ENCODE results near the gene SLC25A3. TPM values are rescaled to one million over a fixed set of nuclear protein-coding genes. Genes with fewer than 3 reads are reported as not detected.
A peak's percentile ranks its signal among the peaks of the same experiment; 100 is the strongest.
"Not testable (repeated sequence)": the region's sequence is repeated elsewhere in the genome, so short reads cannot be mapped to it uniquely, and the experiment has no call there.

The SLC25A3 gene
- total and polyA plus RNA-seq, 2 donors = 373 to 374 TPM

DNA sequence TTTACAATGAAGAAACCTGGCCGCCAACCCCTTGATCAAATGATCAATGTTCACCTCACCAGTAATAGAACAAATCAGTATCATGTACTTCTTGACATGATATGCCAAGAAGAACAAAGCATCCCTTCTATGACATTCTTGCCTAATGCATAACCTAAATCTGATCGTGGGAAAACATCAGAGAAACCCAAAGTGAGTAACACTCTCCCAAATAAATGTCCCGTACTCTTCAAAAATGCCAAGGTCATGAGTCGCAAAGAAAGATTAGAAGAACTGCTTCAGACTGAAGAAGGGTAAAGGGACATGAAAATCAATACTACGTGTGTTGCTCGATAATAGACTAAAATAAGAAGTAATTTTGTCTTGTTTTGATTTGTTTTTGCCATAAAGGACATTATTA is 11.4 kb upstream of the SLC25A3 start:
- no peak for DNase-seq (ENCODE audit: low read depth in 6 of 9, low spot score in 9 of 9)
- H3K27me3 ChIP-seq (ENCODE audit: control insufficient read depth in 2 of 2, insufficient read depth in 1 of 2, low read length in 1 of 2) = no peaks in the 10 kb centered on the region
- H3K4me1 ChIP-seq (ENCODE audit: control insufficient read depth in 2 of 2, insufficient read depth in 2 of 2, low read length in 2 of 2) = no peaks in the 10 kb centered on the region
- no peak overlapping the region for H3K27ac ChIP-seq (ENCODE audit: low read depth in 1 of 2, low read length in 1 of 2)
- H3K4me3 ChIP-seq (ENCODE audit: low read length in 2 of 2) = no peak overlapping the region
- WGBS = 96% methylated on average over 6 of the region's 6 CpGs
- H3K36me3 ChIP-seq (ENCODE audit: control insufficient read depth in 2 of 2, insufficient read depth in 2 of 2, low read length in 1 of 2) = no peaks in the 10 kb centered on the region
- H3K9me3 ChIP-seq (ENCODE audit: control insufficient read depth in 2 of 2, insufficient read depth in 1 of 2, low read length in 1 of 2) = no peaks in the 10 kb centered on the region

DNA sequence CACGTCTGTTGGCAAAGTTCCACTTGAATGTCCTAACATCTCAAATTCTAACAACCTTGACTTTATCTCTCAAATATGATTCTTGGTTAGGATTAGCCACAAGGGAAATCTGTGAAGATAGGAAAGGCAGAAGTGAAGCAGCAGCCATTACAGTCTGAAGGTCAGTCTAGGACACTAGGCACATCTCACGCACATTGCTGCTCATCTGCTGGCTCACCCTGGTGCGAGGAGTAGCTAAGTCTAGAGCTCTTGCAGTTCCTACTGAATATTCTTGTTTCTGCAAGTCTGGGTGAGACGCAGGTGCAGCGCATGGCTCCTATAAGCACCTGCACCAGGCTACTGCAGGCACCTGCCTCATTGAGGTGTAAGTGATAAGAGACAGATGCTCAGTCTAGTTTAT is 6.4 kb upstream of the SLC25A3 start:
- Histone ChIP-seq H3K4me3 (ENCODE audit: low read length in 2 of 2) (no peak overlapping the region), H3K4me1 (ENCODE audit: control insufficient read depth in 2 of 2, insufficient read depth in 2 of 2, low read length in 2 of 2) (no peaks in the 10 kb centered on the region), H3K9me3 (ENCODE audit: control insufficient read depth in 2 of 2, insufficient read depth in 1 of 2, low read length in 1 of 2) (no peaks in the 10 kb centered on the region), H3K36me3 (ENCODE audit: control insufficient read depth in 2 of 2, insufficient read depth in 2 of 2, low read length in 1 of 2) (no peaks in the 10 kb centered on the region), H3K27me3 (ENCODE audit: control insufficient read depth in 2 of 2, insufficient read depth in 1 of 2, low read length in 1 of 2) (no peaks in the 10 kb centered on the region), H3K27ac (ENCODE audit: low read depth in 1 of 2, low read length in 1 of 2) (no peak overlapping the region)
- no peak for DNase-seq (ENCODE audit: low read depth in 6 of 9, low spot score in 9 of 9)
- 96% methylated on average over 5 of the region's 5 CpGs for WGBS

DNA sequence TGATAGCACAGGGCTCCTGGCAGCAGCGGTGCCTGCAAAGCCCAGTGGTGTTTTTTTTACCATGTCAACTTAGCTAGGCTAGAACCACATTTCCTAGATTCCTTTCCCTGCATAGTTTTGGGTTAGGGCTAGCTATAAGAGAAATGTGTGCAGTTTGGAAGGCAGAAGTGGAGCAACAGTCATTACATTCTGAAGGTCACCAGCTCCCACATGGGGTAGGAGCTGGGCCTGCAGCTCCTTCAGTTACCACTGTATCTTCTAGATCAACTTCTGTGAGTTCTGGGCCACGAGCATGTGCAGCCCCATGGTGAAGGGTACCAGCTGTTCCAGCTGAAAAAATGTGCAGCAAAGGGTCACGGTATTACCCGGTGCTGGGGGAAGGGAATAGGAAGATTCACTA is 2.3 kb upstream of the SLC25A3 start:
- Histone ChIP-seq H3K4me3 (ENCODE audit: low read length in 2 of 2) (no peak overlapping the region), H3K9me3 (ENCODE audit: control insufficient read depth in 2 of 2, insufficient read depth in 1 of 2, low read length in 1 of 2) (no peaks in the 10 kb centered on the region), H3K36me3 (ENCODE audit: control insufficient read depth in 2 of 2, insufficient read depth in 2 of 2, low read length in 1 of 2) (peaks cover 0 to 4% of the 10 kb centered on the region in 2 donors), H3K27ac (ENCODE audit: low read depth in 1 of 2, low read length in 1 of 2) (no peak overlapping the region), H3K27me3 (ENCODE audit: control insufficient read depth in 2 of 2, insufficient read depth in 1 of 2, low read length in 1 of 2) (no peaks in the 10 kb centered on the region), H3K4me1 (ENCODE audit: control insufficient read depth in 2 of 2, insufficient read depth in 2 of 2, low read length in 2 of 2) (peaks cover 3 to 10% of the 10 kb centered on the region in 2 donors)
- WGBS = 88% methylated on average over 4 of the region's 4 CpGs
- no peak for DNase-seq (ENCODE audit: low read depth in 6 of 9, low spot score in 9 of 9)

DNA sequence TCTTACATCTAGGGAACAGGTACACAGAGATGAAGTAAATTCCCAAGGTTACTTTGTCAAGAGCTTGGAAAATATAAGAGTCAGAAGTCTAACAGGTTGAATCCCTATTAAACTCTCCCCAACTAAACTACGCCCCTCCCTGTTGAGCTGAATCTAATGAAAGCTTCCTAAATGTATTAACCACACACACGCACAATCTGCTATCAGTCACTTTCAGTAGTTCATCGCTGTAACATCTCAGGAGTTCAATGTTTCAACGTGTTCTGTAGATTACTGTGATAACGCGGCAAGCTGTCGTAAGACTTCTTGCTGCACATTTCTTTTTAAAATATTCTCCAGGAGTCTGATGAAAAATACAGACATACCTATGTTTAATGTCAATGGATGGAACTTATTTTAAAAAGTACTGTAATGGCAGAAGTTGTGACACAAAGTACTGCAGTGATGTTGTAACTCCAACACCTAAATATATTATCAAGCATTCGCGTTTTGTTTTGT is 612 bp upstream of the SLC25A3 start:
- H3K4me1 ChIP-seq (ENCODE audit: control insufficient read depth in 2 of 2, insufficient read depth in 2 of 2, low read length in 2 of 2) = peaks cover 3 to 10% of the 10 kb centered on the region in 2 donors
- H3K4me3 ChIP-seq (ENCODE audit: low read length in 2 of 2) = peak overlapping the region; percentile 78 to 98
- H3K9me3 ChIP-seq (ENCODE audit: control insufficient read depth in 2 of 2, insufficient read depth in 1 of 2, low read length in 1 of 2) = no peaks in the 10 kb centered on the region
- H3K27ac ChIP-seq (ENCODE audit: low read depth in 1 of 2, low read length in 1 of 2) = peak overlapping the region; percentile 84 to 92
- H3K27me3 ChIP-seq (ENCODE audit: control insufficient read depth in 2 of 2, insufficient read depth in 1 of 2, low read length in 1 of 2) = no peaks in the 10 kb centered on the region
- 57% methylated on average over 9 of the region's 9 CpGs for WGBS
- H3K36me3 ChIP-seq (ENCODE audit: control insufficient read depth in 2 of 2, insufficient read depth in 2 of 2, low read length in 1 of 2) = peaks cover 7 to 16% of the 10 kb centered on the region in 2 donors
- DNase-seq (ENCODE audit: low read depth in 6 of 9, low spot score in 9 of 9) = peak in 1 of 9 donors; percentile 9

DNA sequence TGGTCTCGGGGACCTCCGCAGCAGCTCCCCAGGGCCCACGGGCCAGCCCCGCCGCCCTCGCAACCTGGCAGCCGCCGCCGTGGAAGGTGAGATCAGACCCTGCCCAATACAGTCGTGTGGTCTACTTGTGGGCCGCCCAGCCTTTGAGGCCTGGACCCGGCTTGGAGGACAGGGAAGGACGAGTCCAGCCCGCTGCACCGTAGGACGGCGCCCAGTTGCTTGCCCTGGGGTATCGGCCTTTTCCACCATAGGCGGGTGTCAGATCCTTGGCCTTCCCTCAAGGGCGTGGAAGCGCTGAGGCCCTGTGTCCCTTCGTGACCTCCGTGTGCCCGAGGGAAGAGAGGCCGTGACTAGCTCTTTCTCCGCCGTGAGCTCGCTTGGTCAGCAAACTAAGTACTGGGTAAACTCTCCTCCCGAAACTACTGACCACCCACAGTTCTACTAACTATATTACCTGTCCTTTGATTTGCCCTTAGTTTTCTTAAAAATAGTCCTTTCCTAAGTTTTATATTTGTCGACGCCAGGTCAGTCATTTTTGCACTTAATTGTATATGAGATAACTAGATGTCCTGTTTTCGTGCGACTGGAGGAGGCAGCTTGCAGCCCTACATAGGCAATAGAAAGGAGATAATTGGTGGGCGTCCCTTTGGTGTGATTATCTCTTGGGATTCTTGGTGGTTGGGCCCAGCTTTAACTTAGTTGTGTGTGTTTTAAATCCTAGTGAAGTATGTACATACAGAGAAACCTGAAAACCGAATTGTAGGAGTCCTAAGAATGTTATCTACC is 757 bp downstream of the SLC25A3 start:
- Histone ChIP-seq H3K4me1 (ENCODE audit: control insufficient read depth in 2 of 2, insufficient read depth in 2 of 2, low read length in 2 of 2) (peaks cover 3 to 10% of the 10 kb centered on the region in 2 donors), H3K9me3 (ENCODE audit: control insufficient read depth in 2 of 2, insufficient read depth in 1 of 2, low read length in 1 of 2) (no peaks in the 10 kb centered on the region), H3K27ac (ENCODE audit: low read depth in 1 of 2, low read length in 1 of 2) (peak overlapping the region; percentile 96 to 98), H3K36me3 (ENCODE audit: control insufficient read depth in 2 of 2, insufficient read depth in 2 of 2, low read length in 1 of 2) (peaks cover 18 to 29% of the 10 kb centered on the region in 2 donors), H3K27me3 (ENCODE audit: control insufficient read depth in 2 of 2, insufficient read depth in 1 of 2, low read length in 1 of 2) (no peaks in the 10 kb centered on the region), H3K4me3 (ENCODE audit: low read length in 2 of 2) (peak overlapping the region; percentile 78 to 98)
- WGBS = under 1% methylated on average over 35 of the region's 35 CpGs
- DNase-seq (ENCODE audit: low read depth in 6 of 9, low spot score in 9 of 9) = peak in 3 of 9 donors; percentile 18 to 35 (median 23)

DNA sequence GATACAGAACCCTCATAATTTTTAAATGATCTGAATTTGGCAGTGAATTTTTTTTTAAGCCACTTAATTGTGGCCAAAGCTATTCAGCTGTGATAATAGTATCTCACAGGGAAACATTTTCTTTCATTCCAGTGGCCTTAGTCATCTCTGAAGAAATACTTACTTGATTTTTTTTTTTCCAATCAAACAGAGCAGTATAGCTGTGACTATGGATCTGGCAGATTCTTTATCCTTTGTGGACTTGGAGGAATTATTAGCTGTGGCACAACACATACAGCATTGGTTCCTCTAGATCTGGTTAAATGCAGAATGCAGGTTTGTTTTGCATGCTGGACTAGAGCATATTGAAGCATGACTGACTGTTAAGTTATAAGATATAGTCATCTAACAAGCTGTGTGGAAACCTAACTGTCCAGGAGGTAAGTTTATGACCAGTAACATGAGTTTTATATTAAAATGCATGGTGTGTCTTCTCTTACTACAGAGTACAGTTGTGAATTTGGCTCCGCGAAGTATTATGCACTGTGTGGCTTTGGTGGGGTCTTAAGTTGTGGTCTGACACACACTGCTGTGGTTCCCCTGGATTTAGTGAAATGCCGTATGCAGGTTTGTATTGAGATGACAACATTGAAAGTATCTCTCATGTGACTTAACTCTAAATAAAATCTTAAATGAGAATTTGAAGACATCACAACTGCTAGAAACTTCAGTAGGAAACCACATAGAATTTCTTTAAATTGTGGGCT is 1.9 kb downstream of the SLC25A3 start:
- Histone ChIP-seq H3K9me3 (ENCODE audit: control insufficient read depth in 2 of 2, insufficient read depth in 1 of 2, low read length in 1 of 2) (no peaks in the 10 kb centered on the region), H3K36me3 (ENCODE audit: control insufficient read depth in 2 of 2, insufficient read depth in 2 of 2, low read length in 1 of 2) (peaks cover 30 to 41% of the 10 kb centered on the region in 2 donors), H3K4me3 (ENCODE audit: low read length in 2 of 2) (peak overlapping the region; percentile 78 to 98), H3K27ac (ENCODE audit: low read depth in 1 of 2, low read length in 1 of 2) (no peak overlapping the region), H3K27me3 (ENCODE audit: control insufficient read depth in 2 of 2, insufficient read depth in 1 of 2, low read length in 1 of 2) (no peaks in the 10 kb centered on the region), H3K4me1 (ENCODE audit: control insufficient read depth in 2 of 2, insufficient read depth in 2 of 2, low read length in 2 of 2) (peaks cover 3 to 10% of the 10 kb centered on the region in 2 donors)
- 8% methylated on average over 3 of the region's 3 CpGs for WGBS
- peak in 5 of 9 donors; percentile 12 to 68 (median 40) for DNase-seq (ENCODE audit: low read depth in 6 of 9, low spot score in 9 of 9)

DNA sequence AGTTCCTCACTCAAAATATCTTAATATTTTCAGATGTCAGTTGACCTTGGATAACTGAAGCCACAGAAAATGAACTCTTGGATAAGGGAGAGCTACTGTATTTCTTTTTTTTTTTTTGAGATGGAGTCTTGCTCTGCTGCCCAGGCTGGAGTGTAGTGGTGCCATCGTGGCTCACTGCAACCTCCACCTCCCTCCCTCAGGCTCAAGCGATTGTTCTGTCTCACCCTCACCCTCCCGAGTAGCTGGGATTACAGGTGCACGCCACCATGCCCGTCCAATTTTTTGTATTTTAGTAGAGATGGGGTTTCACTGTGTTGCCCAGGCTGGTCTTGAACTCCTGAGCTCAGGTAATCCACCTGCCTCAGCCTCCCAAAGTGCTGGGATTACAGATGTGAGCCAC is 3.8 kb downstream of the SLC25A3 start:
- Histone ChIP-seq H3K4me1 (ENCODE audit: control insufficient read depth in 2 of 2, insufficient read depth in 2 of 2, low read length in 2 of 2) (peaks cover 3 to 10% of the 10 kb centered on the region in 2 donors), H3K36me3 (ENCODE audit: control insufficient read depth in 2 of 2, insufficient read depth in 2 of 2, low read length in 1 of 2) (peaks cover 36 to 56% of the 10 kb centered on the region in 2 donors)
- H3K4me3 ChIP-seq (ENCODE audit: low read length in 2 of 2); H3K27me3 ChIP-seq (ENCODE audit: control insufficient read depth in 2 of 2, insufficient read depth in 1 of 2, low read length in 1 of 2); H3K9me3 ChIP-seq (ENCODE audit: control insufficient read depth in 2 of 2, insufficient read depth in 1 of 2, low read length in 1 of 2); H3K27ac ChIP-seq (ENCODE audit: low read depth in 1 of 2, low read length in 1 of 2); DNase-seq (ENCODE audit: low read depth in 6 of 9, low spot score in 9 of 9): not testable (repeated sequence)
- WGBS = 96% methylated on average over 5 of the region's 5 CpGs

DNA sequence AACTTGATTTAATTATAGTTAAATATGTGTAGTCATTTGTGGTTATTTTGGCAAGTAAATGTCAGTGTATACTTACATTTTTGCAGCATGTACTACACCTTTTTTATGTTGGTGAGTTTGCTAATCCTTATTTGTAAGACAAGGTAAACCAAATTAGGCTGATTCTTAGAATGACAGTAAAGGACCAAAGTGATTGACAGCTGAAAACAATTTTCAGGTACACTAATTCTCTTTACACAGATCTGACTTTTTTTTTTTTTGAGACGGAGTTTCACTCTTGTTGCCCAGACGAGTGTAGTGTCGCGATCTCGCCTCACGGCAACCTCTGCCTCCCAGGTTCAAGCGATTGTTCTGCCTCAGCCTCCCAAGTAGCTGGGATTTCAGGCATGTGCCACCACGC is 8.4 kb downstream of the SLC25A3 start:
- Histone ChIP-seq H3K4me3 (ENCODE audit: low read length in 2 of 2) (no peak overlapping the region), H3K4me1 (ENCODE audit: control insufficient read depth in 2 of 2, insufficient read depth in 2 of 2, low read length in 2 of 2) (no peaks in the 10 kb centered on the region), H3K27ac (ENCODE audit: low read depth in 1 of 2, low read length in 1 of 2) (no peak overlapping the region), H3K27me3 (ENCODE audit: control insufficient read depth in 2 of 2, insufficient read depth in 1 of 2, low read length in 1 of 2) (no peaks in the 10 kb centered on the region), H3K36me3 (ENCODE audit: control insufficient read depth in 2 of 2, insufficient read depth in 2 of 2, low read length in 1 of 2) (peaks cover 48 to 70% of the 10 kb centered on the region in 2 donors), H3K9me3 (ENCODE audit: control insufficient read depth in 2 of 2, insufficient read depth in 1 of 2, low read length in 1 of 2) (no peaks in the 10 kb centered on the region)
- DNase-seq (ENCODE audit: low read depth in 6 of 9, low spot score in 9 of 9) = no peak
- 98% methylated on average over 8 of the region's 8 CpGs for WGBS

Measured in thymus (tissue), 11 donors.